H1 (cell line): ENCODE measurements around the gene CPXM2. TPM values are rescaled to one million over a fixed set of nuclear protein-coding genes. Genes with fewer than 3 reads are reported as not detected.

Experiments used
- CTCF ChIA-PET: fragments of 300-600 bp; sonication (Branson Sonifier 250); formaldehyde crosslinking; loops from one replicate; lab custom pipeline; 2021; ENCODE audit not compliant: partially characterized antibody; lab: Charles Lee
- POLR2A ChIA-PET: fragments of 300-600 bp; sonication (Branson Sonifier 250); formaldehyde crosslinking; loops from one replicate; lab custom pipeline; 2021; ENCODE audit warnings: inconsistent platforms; ENCODE audit not compliant: partially characterized antibody; lab: Charles Lee
- DNase-seq, 2 experiments: peaks; one replicate each; pipeline versions ENCODE4 v3.0.0 to v3.0.0-alpha.2; 2010 to 2022; ENCODE audit warnings: low spot score in 2 of 2, low read depth in 1 of 2, mixed read lengths in 1 of 2
- FAIRE-seq: peaks from 2 replicates; lab custom pipeline; 2011; peaks lifted over from hg19 to GRCh38; lab: Jason Lieb, UNC
- H2AFZ ChIP-seq: 2 replicates; pipeline ENCODE4 v1.8.1; 2012; ENCODE audit warnings: low read length, inconsistent platforms
- H2AK5ac ChIP-seq: 2 replicates; pipeline ENCODE4 v1.6.1; 2013; ENCODE audit warnings: low read depth, low read length
- H2BK120ac ChIP-seq: replicated peaks from 2 replicates; pipeline ENCODE3; 2013; ENCODE audit warnings: low read depth, low read length, inconsistent platforms
- H2BK12ac ChIP-seq: 2 replicates; pipeline ENCODE4 v1.6.1; 2013; ENCODE audit warnings: low read depth, low read length
- H2BK15ac ChIP-seq: 2 replicates; pipeline ENCODE4 v1.6.1; 2013; ENCODE audit warnings: low read length
- H2BK20ac ChIP-seq: 2 replicates; pipeline ENCODE4 v1.6.1; 2013; ENCODE audit warnings: low read length
- H2BK5ac ChIP-seq: 2 replicates; pipeline ENCODE4 v1.6.1; 2013; ENCODE audit warnings: low read depth, low read length
- H3K14ac ChIP-seq: 2 replicates; pipeline ENCODE4 v1.6.1; 2013; ENCODE audit warnings: inconsistent platforms; ENCODE audit not compliant: insufficient read length
- H3K18ac ChIP-seq: 2 replicates; pipeline ENCODE4 v1.6.1; 2013; ENCODE audit warnings: low read length; ENCODE audit errors: extremely low read depth
- H3K23ac ChIP-seq: 2 replicates; pipeline ENCODE4 v1.6.1; 2013; ENCODE audit warnings: inconsistent platforms; ENCODE audit not compliant: insufficient read length
- H3K23me2 ChIP-seq: 2 replicates; pipeline ENCODE4 v1.6.1; 2013; ENCODE audit warnings: low read depth, low read length
- H3K27ac ChIP-seq: 2 replicates; pipeline ENCODE4 v1.6.1; 2011; ENCODE audit warnings: low read depth, low read length, inconsistent platforms
- H3K27me3 ChIP-seq, 4 experiments: replicated peaks in 1 of 4; 1 replicate in 1 of 4; 2 replicates in 3 of 4; pipeline versions ENCODE4 v1.6.1 to v1.8.1; 2011 to 2013; ENCODE audit warnings: low read length in 3 of 4, mild to moderate bottlenecking in 3 of 4, inconsistent platforms in 2 of 4, mixed read lengths in 2 of 4, moderate library complexity in 1 of 4; ENCODE audit not compliant: control insufficient read depth in 3 of 4, insufficient read depth in 3 of 4; ENCODE audit errors: extremely low read depth in 1 of 4
- H3K36me3 ChIP-seq, 4 experiments: 2 replicates each; pipeline versions ENCODE4 v1.6.1 to v1.8.1; 2011 to 2013; ENCODE audit warnings: mild to moderate bottlenecking in 4 of 4, low read length in 3 of 4, moderate library complexity in 2 of 4, control low read depth in 1 of 4, inconsistent platforms in 1 of 4; ENCODE audit not compliant: insufficient read depth in 4 of 4, control insufficient read depth in 2 of 4
- H3K4ac ChIP-seq: replicated peaks from 2 replicates; pipeline ENCODE3; 2013; ENCODE audit warnings: low read length, low read depth, mixed read lengths, inconsistent platforms; ENCODE audit not compliant: insufficient read length
- H3K4me1 ChIP-seq, 4 experiments: replicated peaks in 1 of 4; 1 replicate in 1 of 4; 2 replicates in 3 of 4; pipeline versions ENCODE4 v1.6.1 to v1.8.1; 2011 to 2013; ENCODE audit warnings: low read length in 3 of 4, inconsistent platforms in 2 of 4, mixed read lengths in 1 of 4; ENCODE audit not compliant: insufficient read depth in 4 of 4, control insufficient read depth in 3 of 4
- H3K4me2 ChIP-seq, 2 experiments: 2 replicates each; pipeline versions ENCODE4 v1.6.1 to v1.8.1; 2011 to 2013; ENCODE audit warnings: low read depth in 2 of 2, low read length in 2 of 2, control low read depth in 1 of 2, inconsistent platforms in 1 of 2, mild to moderate bottlenecking in 1 of 2; ENCODE audit not compliant: insufficient read depth in 1 of 2
- H3K4me3 ChIP-seq, 4 experiments: fragments of 200-600, 300-600 bp in 1 of 4; sonication (generic), shearing (Covaris generic), sonication (Bioruptor Twin) in 1 of 4; 2 replicates each; pipeline versions ENCODE4 v1.5.1 to v1.8.1; 2011 to 2016; ENCODE audit warnings: low read length in 4 of 4, low read depth in 3 of 4, control low read depth in 2 of 4, inconsistent platforms in 2 of 4, mild to moderate bottlenecking in 2 of 4, mixed read lengths in 1 of 4, moderate library complexity in 1 of 4; ENCODE audit not compliant: insufficient read depth in 2 of 4; ENCODE audit errors: extremely low read depth in 1 of 4
- H3K56ac ChIP-seq: replicated peaks from 2 replicates; pipeline ENCODE3; 2013; ENCODE audit warnings: low read depth, mild to moderate bottlenecking, mixed read lengths, low read length, inconsistent platforms; ENCODE audit not compliant: insufficient read length
- H3K79me1 ChIP-seq: 2 replicates; pipeline ENCODE4 v1.6.1; 2013; ENCODE audit warnings: low read depth, low read length, control low read depth
- H3K79me2 ChIP-seq, 2 experiments: 2 replicates each; pipeline versions ENCODE4 v1.6.1 to v1.8.1; 2012 to 2013; ENCODE audit warnings: low read length in 2 of 2, mild to moderate bottlenecking in 2 of 2, inconsistent platforms in 1 of 2; ENCODE audit not compliant: insufficient read depth in 2 of 2, control insufficient read depth in 1 of 2
- H3K9ac ChIP-seq, 4 experiments: replicated peaks in 1 of 4; 1 replicate in 1 of 4; 2 replicates in 3 of 4; pipeline versions ENCODE4 v1.6.1 to v1.8.1; 2011 to 2013; ENCODE audit warnings: low read depth in 3 of 4, low read length in 3 of 4, control low read depth in 2 of 4, mild to moderate bottlenecking in 2 of 4, moderate library complexity in 2 of 4, inconsistent platforms in 1 of 4; ENCODE audit errors: extremely low read depth in 1 of 4
- H3K9me3 ChIP-seq, 2 experiments: 2 replicates each; pipeline versions ENCODE4 v1.6.1 to v1.8.1; 2012 to 2013; ENCODE audit warnings: mild to moderate bottlenecking in 2 of 2, moderate library complexity in 2 of 2, control low read depth in 1 of 2, inconsistent platforms in 1 of 2, low read depth in 1 of 2, low read length in 1 of 2, mixed read lengths in 1 of 2; ENCODE audit not compliant: insufficient read depth in 2 of 2
- H4K20me1 ChIP-seq, 2 experiments: replicated peaks in 1 of 2; 2 replicates each; pipeline versions ENCODE3 to v1.8.1; 2011 to 2013; ENCODE audit warnings: inconsistent platforms in 2 of 2, low read length in 2 of 2, mild to moderate bottlenecking in 1 of 2; ENCODE audit not compliant: insufficient read depth in 2 of 2, control insufficient read depth in 1 of 2
- H4K5ac ChIP-seq: 2 replicates; pipeline ENCODE4 v1.6.1; 2013; ENCODE audit warnings: low read length, low read depth, mixed read lengths, inconsistent platforms; ENCODE audit not compliant: insufficient read length
- H4K8ac ChIP-seq: 2 replicates; pipeline ENCODE4 v1.8.0; 2013; ENCODE audit warnings: mild to moderate bottlenecking, moderate library complexity, low read length, inconsistent platforms; ENCODE audit not compliant: insufficient read depth; ENCODE audit errors: extremely low read depth
- H4K91ac ChIP-seq: replicated peaks from 2 replicates; pipeline ENCODE3; 2013; ENCODE audit warnings: low read length, mixed read lengths, inconsistent platforms; ENCODE audit not compliant: insufficient read length
- BACH1 ChIP-seq: IDR thresholded peaks from 2 replicates; pipeline ENCODE4 v1.6.1; 2012; ENCODE audit warnings: low read length, improper control_type of control experiment
- BRCA1 ChIP-seq: IDR thresholded peaks from 2 replicates; pipeline ENCODE4 v1.6.1; 2012; ENCODE audit warnings: low read depth, low read length, improper control_type of control experiment
- CHD1 ChIP-seq: IDR thresholded peaks from 2 replicates; pipeline ENCODE4 v1.6.1; 2012; ENCODE audit warnings: low read depth, low read length, improper control_type of control experiment
- GABPA ChIP-seq: IDR thresholded peaks from 2 replicates; pipeline ENCODE4 v1.6.1; 2011; ENCODE audit warnings: mild to moderate bottlenecking, low read length, moderate library complexity, borderline replicate concordance; ENCODE audit not compliant: insufficient read depth
- JUN ChIP-seq: IDR thresholded peaks from 2 replicates; pipeline ENCODE4 v1.6.1; 2011; ENCODE audit warnings: low read depth, mild to moderate bottlenecking, improper control_type of control experiment, low read length
- KDM4A ChIP-seq: IDR thresholded peaks from one replicate; pipeline ENCODE4 v1.7.1; 2012; ENCODE audit warnings: low read depth, mild to moderate bottlenecking, moderate library complexity, low read length, inconsistent platforms; ENCODE audit not compliant: severe bottlenecking
- KDM5A ChIP-seq: fragments of 200-600 bp; IDR thresholded peaks from 2 replicates; pipeline ENCODE4 v1.7.1; 2012; ENCODE audit warnings: mild to moderate bottlenecking, low read length, inconsistent platforms, mixed read lengths
- MAFK ChIP-seq: IDR thresholded peaks from 2 replicates; pipeline ENCODE4 v1.6.1; 2012; ENCODE audit warnings: low read depth, mild to moderate bottlenecking, improper control_type of control experiment, low read length
- POU5F1 ChIP-seq: IDR thresholded peaks from 2 replicates; pipeline ENCODE4 v1.6.1; 2011; ENCODE audit warnings: low read depth, mild to moderate bottlenecking, low read length, moderate library complexity
- RBBP5 ChIP-seq: IDR thresholded peaks from 2 replicates; pipeline ENCODE4 v1.7.1; 2012; ENCODE audit warnings: low read depth, mild to moderate bottlenecking, inconsistent platforms, low read length, moderate library complexity, borderline replicate concordance
- SAP30 ChIP-seq: fragments of 300-600 bp; sonication (generic); IDR thresholded peaks from 2 replicates; pipeline ENCODE4 v1.7.1; 2012; ENCODE audit warnings: low read length, moderate library complexity, mild to moderate bottlenecking, inconsistent platforms; ENCODE audit not compliant: insufficient read depth, insufficient replicate concordance
- SIRT6 ChIP-seq: IDR thresholded peaks from one replicate; pipeline ENCODE4 v1.7.1; 2012; ENCODE audit warnings: low read length, inconsistent platforms
- TAF7 ChIP-seq: optimal IDR thresholded peaks from 2 replicates; pipeline ENCODE3; 2011; ENCODE audit warnings: low read depth, mild to moderate bottlenecking, inconsistent platforms, low read length, moderate library complexity, borderline replicate concordance
- ZNF274 ChIP-seq: IDR thresholded peaks from 2 replicates; pipeline ENCODE4 v1.7.0; 2012; ENCODE audit warnings: low read length, borderline replicate concordance; ENCODE audit errors: extremely low read depth
- WGBS, 2 experiments: shearing (Covaris generic) in 1 of 2; methylation state at CpG; one replicate each; pipeline versions ENCODE4 v1.1.6 to v1.1.7; 2013 to 2015; ENCODE audit warnings: low lambda C conversion rate in 2 of 2, mixed read lengths in 2 of 2, inconsistent platforms in 1 of 2, low coverage in 1 of 2, missing lambda C conversion rate in 1 of 2; ENCODE audit not compliant: insufficient replicate concordance in 2 of 2, insufficient coverage in 1 of 2, insufficient read length in 1 of 2; ENCODE audit errors: extremely low coverage in 1 of 2, missing lambda C conversion rate in 1 of 2; 5-methylcytosine and 5-hydroxymethylcytosine counted together
- polyA plus RNA-seq, 7 experiments: library from polyadenylated mRNA; depleted of rRNA in 3 of 7; stranded (reverse) in 5 of 7; unstranded in 2 of 7; fragments of >200 nt in 5 of 7; fragments of 200-250 nt in 2 of 7; gene quantifications; 1 replicate in 5 of 7; 2 replicates in 1 of 7; 4 replicates in 1 of 7; pipeline versions ENCODE4 v1.2.1 to v1.2.3, GENCODE V29; 2011 to 2013; ENCODE audit warnings: missing spikeins in 2 of 7, mixed read lengths in 2 of 7
- total RNA-seq: library from RNA; stranded (reverse); fragmentation: NEBNext Ultra II Directional; extraction: Animal tissue kit (Norgen Biotek cat#: 25700); gene quantifications from 2 replicates; pipeline ENCODE4 v1.2.1, GENCODE V29; 2021

The CPXM2 gene
- total and polyA plus RNA-seq, 2 of the 8 experiments (the other 6 are each of a cell fraction or from before 2014, with no cell fraction given): 2.4 to 2.9 TPM

- peaks cover 0 to 5% (median under 1%) of the 10 kb centered on the region in 4 experiments; a peak in 4 of 7 replicates for H3K4me1 ChIP-seq
Measured at GRCh38 chr10:123870260-123870659, 21.3 kb downstream of the CPXM2 start.

More at GRCh38 chr10:123870260-123870659, 21.3 kb downstream of the CPXM2 start:
- no peak overlapping the region for H2BK120ac ChIP-seq
- no peak overlapping the region for H4K91ac ChIP-seq
- peak in 1 of 2 experiments; percentile 38 for DNase-seq
- no peaks in the 10 kb centered on the region for H3K9me3 ChIP-seq
- no peak overlapping the region for H2AK5ac ChIP-seq
- no peak overlapping the region for H2BK5ac ChIP-seq
- no peak overlapping the region for H3K9ac ChIP-seq
- H2AFZ ChIP-seq: no peak overlapping the region
- no peaks in the 10 kb centered on the region for H3K23me2 ChIP-seq
- H3K27me3 ChIP-seq: no peaks in the 10 kb centered on the region
- H3K79me1 ChIP-seq: no peaks in the 10 kb centered on the region
- POLR2A ChIA-PET: interaction anchor here (0.8 kb wide), 1 partner anchor 11 kb away, joined by 3 read pairs; no protein-coding TSS in a partner anchor
- no peak overlapping the region for H3K56ac ChIP-seq
- no peak overlapping the region for H4K8ac ChIP-seq
- H3K4me3 ChIP-seq: no peak overlapping the region
- no peak overlapping the region for H3K18ac ChIP-seq
- H4K5ac ChIP-seq: no peak overlapping the region
- no peak for FAIRE-seq
- no peak overlapping the region for H3K14ac ChIP-seq
- H3K27ac ChIP-seq: no peak overlapping the region
- TF ChIP-seq POU5F1: no peak
- no peak for TF ChIP-seq KDM4A
- no peak for TF ChIP-seq MAFK
- TF ChIP-seq BACH1: no peak
- no peak for TF ChIP-seq SIRT6
- no peak for TF ChIP-seq CHD1
- no peak for TF ChIP-seq ZNF274
- no peak for TF ChIP-seq SAP30
- no peak for TF ChIP-seq BRCA1
- TF ChIP-seq GABPA: no peak
- no peak for TF ChIP-seq RBBP5
- no peak for TF ChIP-seq JUN
- TF ChIP-seq KDM5A: no peak
- TF ChIP-seq TAF7: no peak
- no peaks in the 10 kb centered on the region for H3K36me3 ChIP-seq
- H3K4me2 ChIP-seq: no peak overlapping the region
- H2BK15ac ChIP-seq: no peak overlapping the region
- H4K20me1 ChIP-seq: no peaks in the 10 kb centered on the region
- WGBS, 2 experiments: 93% methylated on average over 8 of the region's 8 CpGs; no CpG with 5 or more reads in 1 of the 2 experiments
- no peak overlapping the region for H3K4ac ChIP-seq
- no peak overlapping the region for H3K23ac ChIP-seq
- no peak overlapping the region; the same call in 1 of the 2 replicates for H2BK12ac ChIP-seq
- H2BK20ac ChIP-seq: no peak overlapping the region
- CTCF ChIA-PET: interaction anchor here (0.9 to 1.6 kb wide), 5 partner anchors 21 to 517 kb away, joined by 3 read pairs; partner anchors contain the start of gene CPXM2
- no peaks in the 10 kb centered on the region for H3K79me2 ChIP-seq
